Measurements from ENCODE around the gene ORC1.

DNA sequence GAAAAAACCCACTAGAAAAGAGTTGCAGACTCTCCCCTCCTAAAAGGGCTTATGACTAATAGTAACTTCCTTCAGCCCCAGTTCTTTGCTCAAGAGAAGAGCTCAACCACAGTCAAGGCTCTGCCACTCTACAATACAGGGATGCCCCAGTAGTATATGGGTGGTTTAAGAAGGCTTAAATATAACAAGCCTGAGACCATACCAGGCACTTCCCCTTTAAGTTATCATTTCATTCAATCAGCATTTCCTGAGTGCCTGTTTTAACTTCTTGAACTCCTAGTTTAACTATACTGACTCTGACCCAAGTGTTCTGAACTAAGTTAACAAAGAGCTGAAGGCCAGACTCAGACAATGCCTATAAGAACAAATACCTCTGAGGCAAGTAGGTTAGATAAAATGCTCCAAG is 20.0 kb upstream of the ORC1 start:
- TF ChIP-seq ZFX (IDR thresholded peaks at IDR 0.05) (no peak), POLR2A (IDR thresholded peaks at IDR 0.05; ENCODE audit: borderline replicate concordance, extremely low read depth, insufficient read depth, insufficient read length) (no peak), EZH2phosphoT487 (IDR thresholded peaks at IDR 0.05; ENCODE audit: borderline replicate concordance) (no peak), SP1 (IDR thresholded peaks at IDR 0.05; ENCODE audit: low read depth) (no peak)
- TF ChIP-seq, protein P1, sequence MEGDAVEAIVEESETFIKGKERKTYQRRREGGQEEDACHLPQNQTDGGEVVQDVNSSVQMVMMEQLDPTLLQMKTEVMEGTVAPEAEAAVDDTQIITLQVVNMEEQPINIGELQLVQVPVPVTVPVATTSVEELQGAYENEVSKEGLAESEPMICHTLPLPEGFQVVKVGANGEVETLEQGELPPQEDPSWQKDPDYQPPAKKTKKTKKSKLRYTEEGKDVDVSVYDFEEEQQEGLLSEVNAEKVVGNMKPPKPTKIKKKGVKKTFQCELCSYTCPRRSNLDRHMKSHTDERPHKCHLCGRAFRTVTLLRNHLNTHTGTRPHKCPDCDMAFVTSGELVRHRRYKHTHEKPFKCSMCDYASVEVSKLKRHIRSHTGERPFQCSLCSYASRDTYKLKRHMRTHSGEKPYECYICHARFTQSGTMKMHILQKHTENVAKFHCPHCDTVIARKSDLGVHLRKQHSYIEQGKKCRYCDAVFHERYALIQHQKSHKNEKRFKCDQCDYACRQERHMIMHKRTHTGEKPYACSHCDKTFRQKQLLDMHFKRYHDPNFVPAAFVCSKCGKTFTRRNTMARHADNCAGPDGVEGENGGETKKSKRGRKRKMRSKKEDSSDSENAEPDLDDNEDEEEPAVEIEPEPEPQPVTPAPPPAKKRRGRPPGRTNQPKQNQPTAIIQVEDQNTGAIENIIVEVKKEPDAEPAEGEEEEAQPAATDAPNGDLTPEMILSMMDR (IDR thresholded peaks at IDR 0.05 in 2 of 3, conservative IDR thresholded peaks at IDR 0.05 in 1 of 3; ENCODE audit: borderline replicate concordance in 1 of 3, insufficient read depth in 1 of 3, low read depth in 2 of 3, low read length in 2 of 3), result no peak

Data from HCT116 (cell line).